ENCODE data around the gene SV2A.
"Not testable (repeated sequence)": the region's sequence is repeated elsewhere in the genome, so short reads cannot be mapped to it uniquely, and the experiment has no call there.

The SV2A gene

DNA sequence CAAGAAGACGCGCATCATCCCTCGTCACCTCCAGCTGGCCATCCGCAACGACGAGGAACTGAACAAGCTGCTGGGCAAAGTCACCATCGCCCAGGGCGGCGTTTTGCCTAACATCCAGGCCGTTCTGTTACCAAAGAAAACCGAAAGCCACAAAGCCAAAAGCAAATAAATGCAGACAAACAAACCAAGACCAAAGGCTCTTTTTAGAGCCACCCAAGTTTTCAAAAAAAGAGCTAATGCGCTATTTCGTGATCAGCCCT lies 30.5 kb downstream of the SV2A start:
- H3K27me3 Mint-ChIP-seq (ENCODE audit: low read depth); H3K4me3 Mint-ChIP-seq; H3K36me3 Mint-ChIP-seq (ENCODE audit: low read depth); H3K27ac Mint-ChIP-seq; H3K9me3 Mint-ChIP-seq; DNase-seq (ENCODE audit: low spot score): not testable (repeated sequence)
- H3K4me1 Mint-ChIP-seq (ENCODE audit: low read depth), result peaks cover 10% of the 10 kb centered on the region

DNA sequence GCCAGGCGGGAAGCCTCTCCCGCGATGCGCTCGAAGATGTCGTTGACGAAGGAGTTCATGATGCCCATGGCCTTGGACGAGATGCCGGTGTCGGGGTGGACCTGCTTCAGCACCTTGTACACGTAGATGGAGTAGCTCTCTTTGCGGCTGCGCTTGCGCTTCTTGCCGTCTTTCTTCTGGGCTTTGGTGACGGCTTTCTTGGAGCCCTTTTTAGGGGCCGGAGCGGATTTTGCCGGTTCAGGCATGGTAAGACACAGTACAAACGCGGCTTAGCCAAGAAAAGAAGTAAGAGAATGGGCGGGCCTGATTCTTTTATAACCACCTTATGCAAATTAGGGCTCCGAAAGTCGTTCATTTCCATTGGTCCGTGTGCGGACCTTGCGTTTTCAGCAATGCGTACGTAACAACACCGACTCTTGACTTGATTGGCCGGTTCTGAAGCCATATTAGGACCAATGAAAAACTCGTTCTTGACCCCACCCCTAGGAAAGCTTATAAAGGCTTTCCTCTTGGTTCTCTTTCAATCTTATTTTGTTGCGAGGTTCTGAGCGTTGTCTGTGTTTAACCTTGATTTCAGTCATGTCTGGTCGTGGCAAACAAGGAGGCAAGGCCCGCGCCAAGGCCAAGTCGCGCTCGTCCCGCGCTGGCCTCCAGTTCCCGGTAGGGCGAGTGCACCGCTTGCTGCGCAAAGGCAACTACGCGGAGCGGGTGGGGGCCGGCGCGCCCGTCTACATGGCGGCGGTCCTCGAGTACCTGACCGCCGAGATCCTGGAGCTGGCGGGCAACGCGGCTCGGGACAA lies 31.0 kb downstream of the SV2A start:
- H3K4me3 Mint-ChIP-seq, result no peak overlapping the region
- H3K36me3 Mint-ChIP-seq (ENCODE audit: low read depth), result peaks cover 1% of the 10 kb centered on the region
- no peaks in the 10 kb centered on the region for H3K9me3 Mint-ChIP-seq
- H3K27me3 Mint-ChIP-seq (ENCODE audit: low read depth), result no peaks in the 10 kb centered on the region
- H3K27ac Mint-ChIP-seq, result no peak overlapping the region
- peaks cover 13% of the 10 kb centered on the region for H3K4me1 Mint-ChIP-seq (ENCODE audit: low read depth)
- DNase-seq (ENCODE audit: low spot score), result peak; percentile 89

DNA sequence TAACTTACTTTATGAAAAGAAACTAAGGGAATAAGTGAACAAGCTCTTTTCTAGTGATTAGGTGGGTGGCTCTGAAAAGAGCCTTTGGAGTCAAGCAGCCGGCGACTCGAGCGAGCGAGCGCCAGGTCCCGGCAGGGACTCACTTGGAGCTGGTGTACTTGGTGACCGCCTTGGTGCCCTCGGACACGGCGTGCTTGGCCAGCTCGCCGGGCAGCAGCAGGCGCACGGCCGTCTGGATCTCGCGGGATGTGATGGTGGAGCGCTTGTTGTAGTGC lies 31.6 kb downstream of the SV2A start:
- H3K36me3 Mint-ChIP-seq (ENCODE audit: low read depth); DNase-seq (ENCODE audit: low spot score); H3K9me3 Mint-ChIP-seq; H3K27ac Mint-ChIP-seq; H3K4me3 Mint-ChIP-seq; H3K27me3 Mint-ChIP-seq (ENCODE audit: low read depth): not testable (repeated sequence)
- peaks cover 15% of the 10 kb centered on the region for H3K4me1 Mint-ChIP-seq (ENCODE audit: low read depth)

DNA sequence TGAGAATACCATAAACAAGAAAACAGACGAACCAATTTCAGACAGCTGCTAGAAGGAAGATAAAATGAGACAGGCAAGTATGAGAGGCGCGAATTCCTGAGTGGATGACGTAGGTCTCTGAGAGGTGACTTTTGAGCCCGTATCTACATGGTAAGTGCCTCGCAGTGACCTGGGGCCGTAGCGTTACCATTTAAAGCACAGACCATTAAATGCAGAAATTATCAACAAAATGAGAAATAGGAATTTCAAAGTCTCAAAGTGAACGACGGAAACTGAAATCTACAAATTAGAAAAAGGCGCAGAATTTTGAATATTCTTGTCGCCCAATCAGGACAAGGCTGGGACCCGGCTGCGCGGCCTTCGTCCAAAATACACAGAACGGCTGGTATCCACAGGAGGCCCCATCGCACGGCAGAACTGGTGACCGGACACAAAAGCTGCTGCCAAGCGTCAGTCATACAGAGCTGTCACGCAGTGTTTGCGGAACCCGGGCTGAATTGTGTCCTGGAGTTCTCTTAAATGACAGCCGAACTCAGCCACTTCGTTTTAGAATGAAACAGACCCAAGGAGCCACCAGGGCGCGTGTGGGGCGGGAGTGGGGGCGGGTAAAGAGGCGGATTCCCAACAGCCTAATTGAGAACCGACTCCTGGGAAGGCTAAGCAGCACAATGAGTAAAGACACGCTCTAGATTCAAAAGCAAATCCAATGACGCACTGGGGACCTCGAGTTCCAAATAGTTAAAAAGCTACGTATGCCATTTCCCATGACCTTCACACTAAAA lies 32.1 kb downstream of the SV2A start:
- Mint-ChIP-seq H3K27ac (no peak overlapping the region), H3K27me3 (ENCODE audit: low read depth) (no peaks in the 10 kb centered on the region), H3K9me3 (no peaks in the 10 kb centered on the region), H3K4me1 (ENCODE audit: low read depth) (peaks cover 15% of the 10 kb centered on the region), H3K4me3 (no peak overlapping the region), H3K36me3 (ENCODE audit: low read depth) (peaks cover 2% of the 10 kb centered on the region)
- DNase-seq (ENCODE audit: low spot score), result peak; percentile 73

DNA sequence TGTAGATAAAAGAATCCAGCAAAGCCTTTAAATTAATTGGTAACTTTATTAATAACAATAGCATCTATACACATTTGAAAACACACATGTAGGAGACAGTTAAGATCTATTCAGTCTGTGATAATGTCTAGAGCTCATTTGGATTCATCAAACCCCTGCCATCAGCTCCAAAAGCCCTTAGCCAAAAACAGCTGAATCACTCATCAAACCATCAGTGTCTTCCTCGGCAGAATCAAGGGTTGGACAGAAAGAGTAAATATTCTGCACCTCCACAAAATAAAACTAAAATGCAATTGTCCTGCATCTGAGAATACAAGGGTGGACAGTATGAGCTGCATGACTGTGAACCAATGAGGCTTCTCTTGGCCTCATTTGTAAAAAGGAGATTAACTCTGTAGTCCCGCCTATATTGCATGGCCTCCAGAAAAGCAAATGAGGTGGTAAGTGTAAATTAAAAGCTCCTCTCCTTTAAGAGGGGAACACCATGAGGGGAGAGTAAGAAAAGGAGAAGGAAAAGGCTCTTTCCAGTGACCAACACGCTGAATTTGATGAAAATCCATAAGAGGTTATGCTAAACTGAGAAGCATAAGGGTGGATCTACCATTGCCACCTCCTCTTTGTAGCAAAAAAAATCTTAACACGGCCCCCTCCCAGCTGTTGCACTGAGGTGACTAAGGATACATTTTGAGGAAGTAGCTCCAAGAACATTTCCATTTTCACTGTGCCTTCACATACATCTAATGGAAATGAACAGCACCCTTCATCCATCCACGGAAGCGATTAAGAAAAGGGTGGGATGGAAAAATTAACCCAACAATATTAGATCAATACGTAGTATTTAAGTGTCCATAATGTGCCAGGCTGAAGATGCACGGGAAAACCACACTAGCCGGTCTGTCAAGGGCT lies 33.0 kb downstream of the SV2A start:
- Mint-ChIP-seq H3K4me1 (ENCODE audit: low read depth) (peaks cover 17% of the 10 kb centered on the region), H3K36me3 (ENCODE audit: low read depth) (peaks cover 2% of the 10 kb centered on the region), H3K4me3 (no peak overlapping the region), H3K27ac (no peak overlapping the region), H3K27me3 (ENCODE audit: low read depth) (no peaks in the 10 kb centered on the region), H3K9me3 (no peaks in the 10 kb centered on the region)
- peak; percentile 34 for DNase-seq (ENCODE audit: low spot score)

DNA sequence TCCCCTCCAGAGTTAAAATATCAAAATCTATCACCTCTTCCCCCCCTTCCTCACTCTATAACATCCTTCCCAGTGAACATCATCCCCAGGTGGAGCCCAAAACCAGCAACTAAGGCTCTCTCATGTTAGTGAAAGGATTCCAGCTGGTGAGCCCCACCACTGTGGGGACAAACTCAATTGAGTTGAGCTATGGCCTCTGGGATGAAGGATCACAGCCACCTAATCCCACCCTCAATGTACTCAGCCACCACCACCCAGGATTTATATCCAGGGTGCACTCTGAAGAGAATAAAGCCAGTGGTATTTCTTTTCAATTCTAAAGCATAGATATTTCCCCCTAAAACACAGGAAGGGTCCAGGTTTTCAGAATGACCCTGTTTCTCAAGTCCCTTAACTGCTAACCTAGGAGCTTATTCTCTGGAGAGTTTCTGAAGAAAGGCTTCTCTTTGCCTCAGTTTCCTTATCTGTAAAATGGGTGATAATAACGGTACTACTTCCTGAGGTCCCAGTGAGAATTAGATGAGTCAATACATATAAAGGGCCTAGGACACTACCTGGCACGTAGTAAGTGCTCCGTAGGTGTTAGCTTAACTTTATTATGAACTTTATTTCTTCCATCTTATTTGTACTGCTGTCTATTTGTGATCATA lies 33.9 kb downstream of the SV2A start:
- no peaks in the 10 kb centered on the region for H3K27me3 Mint-ChIP-seq (ENCODE audit: low read depth)
- no peak overlapping the region for H3K4me3 Mint-ChIP-seq
- peaks cover 2% of the 10 kb centered on the region for H3K36me3 Mint-ChIP-seq (ENCODE audit: low read depth)
- H3K4me1 Mint-ChIP-seq (ENCODE audit: low read depth), result peaks cover 22% of the 10 kb centered on the region
- no peak overlapping the region for H3K27ac Mint-ChIP-seq
- DNase-seq (ENCODE audit: low spot score), result no peak
- no peaks in the 10 kb centered on the region for H3K9me3 Mint-ChIP-seq

DNA sequence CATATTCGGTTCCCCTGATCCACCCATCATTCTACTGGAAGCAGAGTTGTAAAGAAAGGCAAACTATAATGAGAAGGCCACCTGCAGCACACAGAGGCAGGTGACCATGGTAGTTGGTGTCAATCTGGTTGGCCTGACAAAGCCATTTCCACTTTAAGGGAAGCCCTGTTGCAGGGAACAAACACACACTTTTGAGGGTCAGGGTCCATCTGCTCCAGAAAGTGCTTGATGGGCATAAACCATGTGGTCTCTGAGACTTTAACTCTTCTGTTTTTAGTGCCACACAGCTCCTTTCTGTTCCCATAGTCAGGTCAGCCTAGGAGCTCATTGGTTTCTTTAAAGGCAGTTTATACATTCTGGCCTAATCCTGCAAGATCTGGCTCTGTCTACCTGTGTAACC lies 35.8 kb downstream of the SV2A start:
- no peak overlapping the region for H3K27ac Mint-ChIP-seq
- H3K9me3 Mint-ChIP-seq, result no peaks in the 10 kb centered on the region
- no peak overlapping the region for H3K4me3 Mint-ChIP-seq
- no peaks in the 10 kb centered on the region for H3K27me3 Mint-ChIP-seq (ENCODE audit: low read depth)
- peaks cover 20% of the 10 kb centered on the region for H3K4me1 Mint-ChIP-seq (ENCODE audit: low read depth)
- H3K36me3 Mint-ChIP-seq (ENCODE audit: low read depth), result peaks cover 2% of the 10 kb centered on the region
- no peak for DNase-seq (ENCODE audit: low spot score)

DNA sequence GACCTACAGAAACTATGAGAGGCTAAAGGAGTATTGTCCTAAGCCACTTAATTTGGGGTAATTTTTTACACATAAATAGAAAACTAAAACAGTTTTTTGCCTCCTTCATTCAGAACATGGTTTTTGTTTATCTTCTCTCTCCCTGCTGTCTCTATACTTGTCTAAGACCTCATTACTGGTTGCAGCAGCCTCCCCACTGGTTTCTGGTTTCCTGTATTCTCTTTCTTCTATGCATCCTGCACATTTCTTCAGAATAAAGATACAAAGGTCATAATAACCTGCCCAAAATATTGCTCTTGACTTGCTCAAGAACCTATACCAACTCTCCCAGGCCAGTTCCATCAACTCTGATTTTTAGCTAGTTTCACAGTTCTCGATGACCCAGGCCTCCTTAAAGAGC lies 38.1 kb downstream of the SV2A start:
- H3K27ac Mint-ChIP-seq, result peak overlapping the region; percentile 80

DNA sequence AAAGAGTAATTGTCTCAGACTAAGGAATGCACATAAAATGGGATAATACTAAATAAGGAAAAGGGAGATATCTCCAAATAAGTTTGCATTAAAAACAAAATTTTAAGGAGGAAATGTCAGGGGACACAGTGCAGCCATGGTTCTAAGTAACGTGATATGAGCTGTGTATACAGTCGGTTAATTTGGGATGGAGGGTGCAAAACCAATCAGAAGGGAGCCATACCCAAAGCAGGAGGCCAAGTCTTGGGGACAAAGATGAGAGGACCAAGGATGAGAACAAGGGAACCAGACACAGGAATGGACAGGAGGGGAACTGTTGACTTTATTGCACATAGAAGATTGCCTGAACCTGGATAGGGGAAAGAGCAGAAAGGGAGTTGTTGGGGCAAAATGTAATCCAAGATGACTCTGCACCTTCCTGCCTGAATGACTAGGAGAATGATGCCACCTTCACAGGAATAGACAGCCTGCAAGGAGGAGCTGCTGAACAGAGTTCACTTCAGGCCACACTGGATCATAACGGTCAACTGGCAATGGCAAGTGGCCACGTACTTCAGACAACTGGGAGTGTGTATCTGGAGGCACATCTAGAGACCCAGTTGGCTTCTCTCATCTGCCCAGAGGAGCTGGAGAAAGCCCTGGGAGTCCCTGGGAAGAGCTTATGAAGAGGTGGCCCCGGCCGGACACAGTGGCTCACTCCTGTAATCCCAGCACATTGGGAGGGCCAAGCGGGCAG lies 40.3 kb downstream of the SV2A start:
- no peak overlapping the region for H3K4me3 Mint-ChIP-seq
- peaks cover 2% of the 10 kb centered on the region for H3K36me3 Mint-ChIP-seq (ENCODE audit: low read depth)

More for the DNA sequence above, 38.1 kb downstream of the SV2A start:
- Mint-ChIP-seq H3K36me3 (ENCODE audit: low read depth) (peaks cover 2% of the 10 kb centered on the region), H3K4me3 (peak overlapping the region; percentile 73), H3K4me1 (ENCODE audit: low read depth) (peaks cover 20% of the 10 kb centered on the region), H3K27me3 (ENCODE audit: low read depth) (no peaks in the 10 kb centered on the region), H3K9me3 (no peaks in the 10 kb centered on the region)
- DNase-seq (ENCODE audit: low spot score), result no peak

DNA sequence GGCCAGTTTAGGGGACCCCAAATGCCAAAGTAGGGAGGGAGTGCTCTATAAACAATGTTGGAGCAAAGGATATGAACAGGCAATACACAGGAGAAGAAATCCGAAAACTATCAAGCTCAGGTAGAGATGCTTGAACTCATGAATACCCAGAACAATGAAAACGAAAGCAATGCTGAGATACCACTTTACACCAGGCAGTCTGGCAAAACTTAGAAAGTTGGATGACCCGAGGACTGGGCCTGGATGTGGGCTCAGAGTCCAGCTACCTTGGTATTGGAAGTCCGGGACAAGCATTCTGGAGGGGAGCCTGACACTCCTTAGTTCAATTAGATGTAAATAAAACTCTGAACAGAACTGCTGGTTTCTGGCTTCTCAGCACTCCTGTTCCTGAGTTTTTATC lies 44.6 kb downstream of the SV2A start:
- not testable (repeated sequence) for H3K4me3 Mint-ChIP-seq; H3K9me3 Mint-ChIP-seq; H3K27me3 Mint-ChIP-seq (ENCODE audit: low read depth); DNase-seq (ENCODE audit: low spot score); H3K36me3 Mint-ChIP-seq (ENCODE audit: low read depth); H3K4me1 Mint-ChIP-seq (ENCODE audit: low read depth); H3K27ac Mint-ChIP-seq

More for the DNA sequence above, 40.3 kb downstream of the SV2A start:
- no peak overlapping the region for H3K27ac Mint-ChIP-seq
- no peaks in the 10 kb centered on the region for H3K9me3 Mint-ChIP-seq
- H3K4me1 Mint-ChIP-seq (ENCODE audit: low read depth), result peaks cover 19% of the 10 kb centered on the region
- DNase-seq (ENCODE audit: low spot score), result no peak
- H3K27me3 Mint-ChIP-seq (ENCODE audit: low read depth), result no peaks in the 10 kb centered on the region

DNA sequence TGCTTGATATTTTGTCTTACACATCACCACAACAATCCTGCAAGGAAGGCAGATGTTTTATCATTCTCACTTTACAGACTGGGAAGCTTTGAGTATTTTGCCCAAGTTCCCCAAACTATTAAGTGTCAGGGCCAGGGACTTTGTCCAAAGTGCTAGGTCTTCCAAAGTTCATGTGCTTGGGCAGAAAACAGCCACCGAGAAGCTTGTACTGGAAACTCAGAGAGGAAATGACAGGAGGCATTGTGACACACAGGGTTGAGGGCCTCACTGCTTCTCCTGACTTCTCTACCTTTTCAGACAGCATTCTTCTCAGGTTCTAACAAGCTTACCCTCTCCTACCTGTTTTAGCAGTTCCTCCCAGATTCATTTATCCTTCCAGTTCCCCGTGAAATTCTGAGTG lies 50.8 kb downstream of the SV2A start:
- not testable (repeated sequence) for H3K36me3 Mint-ChIP-seq (ENCODE audit: low read depth); H3K4me1 Mint-ChIP-seq (ENCODE audit: low read depth); H3K9me3 Mint-ChIP-seq; H3K27ac Mint-ChIP-seq; H3K4me3 Mint-ChIP-seq; H3K27me3 Mint-ChIP-seq (ENCODE audit: low read depth); DNase-seq (ENCODE audit: low spot score)

DNA sequence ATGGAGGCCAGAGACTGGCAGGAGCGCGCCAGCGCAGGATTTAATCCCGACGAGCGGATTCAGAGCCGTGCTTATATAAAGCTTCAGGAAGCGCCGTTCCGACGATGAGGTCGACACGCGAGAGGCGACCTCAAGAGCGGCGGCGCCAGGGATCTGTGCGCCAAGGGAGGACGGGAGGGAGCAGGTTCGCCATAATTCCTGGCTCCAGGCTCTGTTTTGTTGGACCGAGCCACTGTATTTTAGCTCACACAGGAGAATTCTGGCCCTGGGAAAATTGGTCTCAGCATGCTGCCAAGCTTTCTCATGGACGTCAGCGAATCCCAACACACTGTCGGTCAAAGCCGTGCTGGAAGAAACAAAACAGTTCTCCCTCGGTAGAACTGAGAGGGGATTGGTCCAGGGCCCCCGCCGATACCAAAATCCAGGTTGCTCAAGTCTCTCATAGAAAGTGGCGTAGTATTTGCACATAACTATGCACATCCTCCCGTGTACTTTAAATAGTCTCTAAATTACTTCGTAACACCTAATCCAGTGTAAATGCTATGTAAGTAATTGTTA lies 56.1 kb downstream of the SV2A start:
- not testable (repeated sequence) for DNase-seq (ENCODE audit: low spot score); H3K9me3 Mint-ChIP-seq; H3K4me1 Mint-ChIP-seq (ENCODE audit: low read depth); H3K27me3 Mint-ChIP-seq (ENCODE audit: low read depth); H3K4me3 Mint-ChIP-seq; H3K27ac Mint-ChIP-seq; H3K36me3 Mint-ChIP-seq (ENCODE audit: low read depth)

All from T-helper 2 cell treated with Interferon-gamma antibody and Interleukin-4, amounts not matched to agents 5 μg/mL and 100 μg/mL, for 36 hours (primary cell).